Caco-2 (cell line): Measurements from ENCODE around the gene CLEC4A. TPM values are rescaled to one million over a fixed set of nuclear protein-coding genes. Genes with fewer than 3 reads are reported as not detected.
A peak's percentile ranks its signal among the peaks of the same experiment; 100 is the strongest.
"Not testable (repeated sequence)": the region's sequence is repeated elsewhere in the genome, so short reads cannot be mapped to it uniquely, and the experiment has no call there.

Experiments
- BruUV-seq: library from RNA; stranded (reverse); fragments of 400-500 nt; replicated peaks from 2 replicates; lab custom pipeline; 2021; lab: Mats Ljungman, UMichigan
- CTCF ChIA-PET: fragments of 300-600 bp; sonication (Branson Sonifier 250); formaldehyde crosslinking; loops from one replicate; lab custom pipeline; 2022; ENCODE audit warnings: antibody characterized with exemption; lab: Charles Lee
- POLR2A ChIA-PET: fragments of 300-600 bp; sonication (Branson Sonifier 250); formaldehyde crosslinking; loops from one replicate; lab custom pipeline; 2022; ENCODE audit warnings: antibody characterized with exemption; lab: Charles Lee
- DNase-seq, 2 experiments: peaks; one replicate each; pipeline versions ENCODE4 v3.0.0 to v3.0.0-alpha.2; 2020 to 2022
- H3K27me3 ChIP-seq: replicated peaks from 2 replicates; pipeline ENCODE4 v1.6.0; 2011; ENCODE audit warnings: low read length; ENCODE audit not compliant: control insufficient read depth, insufficient read depth
- H3K36me3 ChIP-seq: 2 replicates; pipeline ENCODE4 v1.5.1; 2011; ENCODE audit warnings: low read length; ENCODE audit not compliant: control insufficient read depth, insufficient read depth
- H3K4me1 ChIP-seq: fragments of 250-450 bp; sonication (Bioruptor Pico); 2 replicates; pipeline ENCODE4 v1.5.1; 2020; ENCODE audit warnings: mild to moderate bottlenecking
- H3K4me3 ChIP-seq: 2 replicates; pipeline ENCODE4 v1.5.1; 2011; ENCODE audit warnings: low read depth, mild to moderate bottlenecking, control low read depth, low read length
- H3K9me3 ChIP-seq: fragments of 250-450 bp; sonication (Bioruptor Pico); 2 replicates; pipeline ENCODE4 v1.5.1; 2020; ENCODE audit warnings: mild to moderate bottlenecking, moderate library complexity
- H3K27ac Mint-ChIP-seq: one replicate; pipeline ENCODE4 v1.8.0; 2022; ENCODE audit warnings: mixed read lengths; ENCODE audit not compliant: unreplicated experiment
- H3K27me3 Mint-ChIP-seq: one replicate; pipeline ENCODE4 v1.8.0; 2022; ENCODE audit warnings: mixed read lengths; ENCODE audit not compliant: insufficient read depth, unreplicated experiment
- H3K36me3 Mint-ChIP-seq: one replicate; pipeline ENCODE4 v1.8.0; 2022; ENCODE audit warnings: mild to moderate bottlenecking, mixed read lengths; ENCODE audit not compliant: insufficient read depth, unreplicated experiment
- H3K4me1 Mint-ChIP-seq: one replicate; pipeline ENCODE4 v1.8.0; 2022; ENCODE audit warnings: low read depth, mixed read lengths; ENCODE audit not compliant: unreplicated experiment
- H3K4me3 Mint-ChIP-seq: one replicate; pipeline ENCODE4 v1.8.0; 2022; ENCODE audit warnings: mild to moderate bottlenecking, moderate library complexity, mixed read lengths; ENCODE audit not compliant: unreplicated experiment
- H3K9me3 Mint-ChIP-seq: one replicate; pipeline ENCODE4 v1.8.0; 2022; ENCODE audit warnings: mixed read lengths; ENCODE audit not compliant: unreplicated experiment
- CTCF ChIP-seq, 2 experiments: fragments of 200-600 bp in 1 of 2; IDR thresholded peaks; 1 replicate in 1 of 2; 2 replicates in 1 of 2; pipeline versions ENCODE4 v1.5.1 to v1.8.0; 2011 to 2022; ENCODE audit warnings: antibody characterized with exemption in 1 of 2, control low read depth in 1 of 2, inconsistent platforms in 1 of 2, low read depth in 1 of 2, low read length in 1 of 2, mild to moderate bottlenecking in 1 of 2, moderate library complexity in 1 of 2; ENCODE audit not compliant: insufficient read depth in 1 of 2, severe bottlenecking in 1 of 2, unreplicated experiment in 1 of 2
- intact Hi-C: fragments of 100-400 bp; cut with micrococcal nuclease; formaldehyde crosslinking; loops from one replicate; pipeline ENCODE4 v1.10.0; 2022; ENCODE audit not compliant: unreplicated experiment
- total RNA-seq: library from RNA; stranded (reverse); gene quantifications from 2 replicates; pipeline ENCODE4 v1.2.3, GENCODE V29; 2022

CLEC4A gene
- total RNA-seq, 1 experiment from 2014 or later = 0.70 TPM

- peaks cover 18% of the 10 kb centered on the region for H3K4me1 Mint-ChIP-seq
- no peak overlapping the region for H3K27ac Mint-ChIP-seq
- Histone ChIP-seq H3K4me1 (peaks cover 20% of the 10 kb centered on the region), H3K27me3 (no peaks in the 10 kb centered on the region), H3K36me3 (no peaks in the 10 kb centered on the region), H3K4me3 (no peak overlapping the region), H3K9me3 (no peaks in the 10 kb centered on the region)
- no peaks in the 10 kb centered on the region for H3K36me3 Mint-ChIP-seq
- intact Hi-C loops = no loop called here
- CTCF ChIA-PET = no interaction called here
- no peak for DNase-seq
- TSS peak; percentile 64 for BruUV-seq
- H3K27me3 Mint-ChIP-seq = peaks cover 9% of the 10 kb centered on the region
- POLR2A ChIA-PET = no interaction called here
- no peaks in the 10 kb centered on the region for H3K9me3 Mint-ChIP-seq
- no peak overlapping the region for H3K4me3 Mint-ChIP-seq
- no peak for TF ChIP-seq CTCF (IDR thresholded peaks at IDR 0.05; ENCODE audit: insufficient read depth in 1 of 2, low read depth in 1 of 2, low read length in 1 of 2, severe bottlenecking in 1 of 2, unreplicated experiment in 1 of 2)
Measured at GRCh38 chr12:8157484-8158198, 34.2 kb downstream of the CLEC4A start.

DNA sequence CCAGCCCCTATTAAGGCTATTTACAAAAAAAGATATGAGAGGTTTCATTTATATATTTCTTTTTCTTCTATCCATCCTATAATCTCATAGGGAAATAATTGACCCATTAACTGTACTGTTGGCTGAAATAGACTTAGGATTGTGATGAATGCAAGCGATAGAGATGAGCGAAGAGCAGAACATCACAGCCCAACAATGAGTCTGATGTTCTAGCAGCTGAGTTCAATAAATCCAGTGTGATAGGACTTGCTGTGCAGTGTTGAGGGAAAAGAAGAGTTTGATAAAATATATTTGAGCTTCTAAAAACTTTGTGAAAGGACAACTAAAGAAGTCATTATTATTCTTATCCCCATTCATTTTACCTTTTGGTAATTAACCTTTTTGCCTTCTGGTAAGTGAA, 49.5 kb downstream of the CLEC4A start:
- H3K27me3 ChIP-seq, POLR2A ChIA-PET, H3K4me1 Mint-ChIP-seq, H3K27ac Mint-ChIP-seq, H3K4me1 ChIP-seq, H3K4me3 ChIP-seq, intact Hi-C loops, H3K9me3 Mint-ChIP-seq, BruUV-seq, H3K36me3 ChIP-seq, H3K4me3 Mint-ChIP-seq, H3K36me3 Mint-ChIP-seq, H3K9me3 ChIP-seq, CTCF ChIA-PET, DNase-seq: not testable (repeated sequence)
- peaks cover 32% of the 10 kb centered on the region for H3K27me3 Mint-ChIP-seq

GRCh38 chr12:8179989-8180585, 56.7 kb downstream of the CLEC4A start:
- BruUV-seq, CTCF ChIA-PET, H3K9me3 Mint-ChIP-seq, H3K4me1 Mint-ChIP-seq, H3K36me3 ChIP-seq, H3K9me3 ChIP-seq, H3K27me3 ChIP-seq, H3K36me3 Mint-ChIP-seq, H3K27ac Mint-ChIP-seq, POLR2A ChIA-PET, H3K4me1 ChIP-seq: not testable (repeated sequence)
- peak; percentile 63 to 71 for TF ChIP-seq CTCF (IDR thresholded peaks at IDR 0.05; ENCODE audit: insufficient read depth in 1 of 2, low read depth in 1 of 2, low read length in 1 of 2, severe bottlenecking in 1 of 2, unreplicated experiment in 1 of 2)
- peak overlapping the region; percentile 62 for H3K4me3 ChIP-seq
- intact Hi-C loops = loop anchor here (1.0 to 2.0 kb wide), 2 partner anchors 57 to 71 kb away; no protein-coding TSS in a partner anchor
- H3K27me3 Mint-ChIP-seq = peaks cover 17% of the 10 kb centered on the region
- peak; percentile 87 for DNase-seq
- peak overlapping the region; percentile 69 for H3K4me3 Mint-ChIP-seq

- H3K36me3 ChIP-seq, H3K4me1 ChIP-seq, H3K27me3 ChIP-seq, H3K27me3 Mint-ChIP-seq, H3K27ac Mint-ChIP-seq, DNase-seq, H3K36me3 Mint-ChIP-seq, H3K4me3 ChIP-seq, CTCF ChIA-PET, H3K9me3 Mint-ChIP-seq, H3K4me1 Mint-ChIP-seq, H3K9me3 ChIP-seq, BruUV-seq: not testable (repeated sequence)
- POLR2A ChIA-PET = interaction anchor here (0.6 kb wide), 1 partner anchor 52 kb away, joined by 3 read pairs; no protein-coding TSS in a partner anchor
- H3K4me3 Mint-ChIP-seq = peak overlapping the region; percentile 65
- intact Hi-C loops = loop anchor here (2.0 kb wide), 1 partner anchor 72 kb away; no protein-coding TSS in a partner anchor
Measured at GRCh38 chr12:8181271-8181670, 57.9 kb downstream of the CLEC4A start.

DNA sequence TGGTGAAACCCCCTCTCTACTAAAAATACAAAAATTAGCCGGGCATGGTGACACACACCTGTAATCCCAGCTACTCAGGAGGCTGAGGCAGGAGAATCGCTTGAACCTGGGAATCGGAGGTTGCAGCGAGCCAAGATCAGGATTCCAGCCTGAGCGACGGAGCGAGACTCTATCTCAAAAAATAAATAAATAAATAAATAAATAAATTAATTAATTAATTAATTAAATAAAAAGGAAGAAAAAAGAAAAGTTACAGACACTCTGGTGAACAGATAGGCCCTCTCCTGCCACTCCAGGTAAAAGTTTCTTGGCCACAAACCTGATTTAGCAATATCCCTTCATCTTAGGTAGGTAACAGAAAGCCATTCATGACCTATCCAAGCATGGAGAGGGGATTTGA, 59.5 kb downstream of the CLEC4A start:
- H3K4me1 Mint-ChIP-seq, H3K36me3 ChIP-seq, intact Hi-C loops, BruUV-seq, H3K9me3 ChIP-seq, CTCF ChIA-PET, H3K4me3 Mint-ChIP-seq, H3K36me3 Mint-ChIP-seq, H3K4me3 ChIP-seq, H3K4me1 ChIP-seq, H3K9me3 Mint-ChIP-seq, DNase-seq, H3K27me3 Mint-ChIP-seq, POLR2A ChIA-PET, H3K27ac Mint-ChIP-seq, H3K27me3 ChIP-seq: not testable (repeated sequence)
